GM13977 (cell line): ENCODE data around the gene ZNF23.

Experiments
- DNase-seq: peaks from one replicate; pipeline ENCODE4 v3.0.0; 2012; ENCODE audit warnings: low spot score
- in situ Hi-C: fragments of 300-500 bp; cut with MboI; formaldehyde crosslinking; loops from one replicate; pipeline ENCODE4 v1.12.0; 2022; ENCODE audit warnings: low sequenced_read_pairs, low pct_unique_long_range_greater_than_20kb, mixed read lengths, inconsistent platforms; ENCODE audit not compliant: unreplicated experiment
- TF ChIP-seq, protein P1 (sequence below): IDR thresholded peaks from 2 replicates; pipeline ENCODE4 v1.5.1; 2012; ENCODE audit warnings: mild to moderate bottlenecking, control low read depth; ENCODE audit not compliant: insufficient read depth; ENCODE audit errors: extremely low read depth, missing control alignments

ZNF23 gene

DNA sequence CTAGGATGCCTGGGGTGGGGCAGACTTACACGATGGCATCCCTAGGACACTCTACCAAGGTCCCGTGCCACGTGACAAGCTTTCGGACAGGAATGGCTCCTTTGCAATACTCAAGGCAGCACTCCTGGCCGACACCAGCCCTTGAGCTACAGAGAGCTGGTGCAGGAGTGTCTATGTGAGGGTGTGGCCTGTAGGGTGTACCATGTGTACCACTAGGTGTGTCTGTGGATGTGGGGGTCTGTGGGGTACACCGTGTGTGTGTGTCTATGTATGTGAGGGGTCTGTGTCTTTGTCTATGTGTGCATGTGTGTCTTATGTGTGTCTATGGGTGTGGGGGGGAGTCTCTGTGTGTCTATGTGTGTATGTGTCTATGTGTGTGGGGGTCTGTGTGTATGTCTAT, 18.3 kb downstream of the ZNF23 start:
- DNase-seq, result no peak
- TF ChIP-seq, protein P1, sequence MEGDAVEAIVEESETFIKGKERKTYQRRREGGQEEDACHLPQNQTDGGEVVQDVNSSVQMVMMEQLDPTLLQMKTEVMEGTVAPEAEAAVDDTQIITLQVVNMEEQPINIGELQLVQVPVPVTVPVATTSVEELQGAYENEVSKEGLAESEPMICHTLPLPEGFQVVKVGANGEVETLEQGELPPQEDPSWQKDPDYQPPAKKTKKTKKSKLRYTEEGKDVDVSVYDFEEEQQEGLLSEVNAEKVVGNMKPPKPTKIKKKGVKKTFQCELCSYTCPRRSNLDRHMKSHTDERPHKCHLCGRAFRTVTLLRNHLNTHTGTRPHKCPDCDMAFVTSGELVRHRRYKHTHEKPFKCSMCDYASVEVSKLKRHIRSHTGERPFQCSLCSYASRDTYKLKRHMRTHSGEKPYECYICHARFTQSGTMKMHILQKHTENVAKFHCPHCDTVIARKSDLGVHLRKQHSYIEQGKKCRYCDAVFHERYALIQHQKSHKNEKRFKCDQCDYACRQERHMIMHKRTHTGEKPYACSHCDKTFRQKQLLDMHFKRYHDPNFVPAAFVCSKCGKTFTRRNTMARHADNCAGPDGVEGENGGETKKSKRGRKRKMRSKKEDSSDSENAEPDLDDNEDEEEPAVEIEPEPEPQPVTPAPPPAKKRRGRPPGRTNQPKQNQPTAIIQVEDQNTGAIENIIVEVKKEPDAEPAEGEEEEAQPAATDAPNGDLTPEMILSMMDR, result no peak
- in situ Hi-C loops, result no loop called here

DNA sequence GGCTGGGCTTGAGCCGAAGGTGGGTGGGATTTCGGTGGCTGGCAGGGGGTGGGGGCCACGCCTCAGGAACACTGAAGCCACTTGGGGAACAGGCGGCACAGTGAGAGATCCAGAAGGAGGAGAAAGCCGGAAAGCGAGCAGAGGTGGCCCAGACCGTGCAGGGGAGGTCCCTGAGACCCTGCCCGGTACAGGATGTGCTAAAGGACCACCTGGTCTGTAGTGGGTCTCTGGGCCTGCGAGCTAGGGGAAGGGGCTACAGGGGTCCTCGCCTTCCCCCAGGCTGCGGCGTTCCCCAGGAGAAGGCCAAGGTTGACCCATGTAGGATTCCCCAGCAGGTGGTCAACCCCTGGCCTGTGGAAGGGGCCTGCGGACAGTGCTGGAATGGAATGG, 20.0 kb downstream of the ZNF23 start, which contains the start of gene TLE7:
TLE7 (minus strand) TSS at position 4 of the 390 bp plus-strand sequence. CDS start 8,730 bp downstream, outside the sequence.
- in situ Hi-C loops, result no loop called here
- TF ChIP-seq, protein P1, result no peak
- peak; percentile 24 for DNase-seq

DNA sequence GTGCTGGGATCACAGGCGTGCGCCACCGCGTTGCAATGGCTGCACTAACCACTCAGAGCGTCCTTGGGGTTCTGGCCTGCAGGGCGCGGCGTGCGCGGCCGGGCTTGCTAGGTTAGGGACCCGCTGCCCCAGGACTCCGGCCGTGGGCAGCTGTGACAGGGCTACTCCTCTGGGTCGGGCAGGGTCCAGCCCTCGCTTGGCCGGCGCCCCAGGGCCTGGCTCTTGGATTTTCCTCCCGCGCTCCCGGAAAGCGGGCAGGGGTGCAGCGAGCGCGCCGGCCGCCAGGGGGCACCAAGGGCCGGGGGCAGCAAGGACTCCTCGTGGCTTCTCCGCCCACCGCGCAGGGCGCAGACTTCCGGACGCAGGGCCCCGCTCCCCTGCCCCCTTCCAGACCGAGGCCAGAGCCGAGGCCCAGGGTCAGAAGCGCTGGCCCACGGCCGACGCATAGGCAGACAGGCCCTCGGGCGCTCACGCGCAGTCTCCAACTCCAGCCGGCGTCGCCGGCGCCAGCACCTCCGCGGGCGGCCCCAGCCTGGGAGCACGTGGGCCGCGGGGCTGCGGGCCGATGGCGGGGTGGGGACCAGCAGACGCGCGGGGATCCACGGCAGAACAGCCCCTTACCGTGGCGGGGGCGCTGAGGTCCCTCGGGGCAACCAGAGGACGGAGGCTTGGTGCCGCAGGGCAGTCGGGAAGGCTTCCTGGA, 20.5 kb downstream of the ZNF23 start:
- in situ Hi-C loops, result no loop called here
- DNase-seq, result peak; percentile 46
- TF ChIP-seq, protein P1, result peak; percentile 53

DNA sequence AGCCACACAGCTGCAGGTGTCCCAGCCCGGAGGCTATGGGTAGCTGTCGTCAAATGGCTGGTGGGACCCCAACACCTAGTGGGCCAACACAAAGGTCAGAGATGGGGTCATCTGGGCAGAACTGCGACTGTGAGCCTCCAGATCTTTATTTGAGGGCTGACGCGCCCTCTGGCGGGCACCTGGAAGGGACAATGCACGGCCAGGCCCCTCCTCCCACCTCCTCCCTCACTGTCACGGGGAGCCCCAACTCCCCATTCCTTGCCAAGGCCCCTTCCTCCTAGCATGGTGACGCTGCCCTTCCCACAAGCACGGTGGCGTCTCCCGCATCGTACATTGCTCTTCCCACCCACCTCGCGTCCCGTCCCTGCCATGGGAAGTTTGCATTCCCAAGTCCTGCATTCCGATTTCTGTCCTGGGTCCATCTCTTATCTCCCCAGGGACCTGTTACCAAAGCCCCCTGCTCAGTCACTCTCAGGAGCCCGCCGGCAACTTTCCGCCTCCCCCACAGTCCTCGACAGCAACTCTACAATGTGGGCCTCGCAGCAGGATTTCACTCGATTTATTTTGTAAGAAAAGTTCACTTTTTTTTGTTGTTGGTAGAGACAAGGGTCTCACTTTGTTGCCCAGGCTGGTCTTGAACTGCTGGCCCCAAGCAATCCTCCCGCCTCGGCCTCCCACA, 21.2 kb downstream of the ZNF23 start:
- peak; percentile 51 for DNase-seq
- in situ Hi-C loops, result no loop called here
- TF ChIP-seq, protein P1, result peak; percentile 56

DNA sequence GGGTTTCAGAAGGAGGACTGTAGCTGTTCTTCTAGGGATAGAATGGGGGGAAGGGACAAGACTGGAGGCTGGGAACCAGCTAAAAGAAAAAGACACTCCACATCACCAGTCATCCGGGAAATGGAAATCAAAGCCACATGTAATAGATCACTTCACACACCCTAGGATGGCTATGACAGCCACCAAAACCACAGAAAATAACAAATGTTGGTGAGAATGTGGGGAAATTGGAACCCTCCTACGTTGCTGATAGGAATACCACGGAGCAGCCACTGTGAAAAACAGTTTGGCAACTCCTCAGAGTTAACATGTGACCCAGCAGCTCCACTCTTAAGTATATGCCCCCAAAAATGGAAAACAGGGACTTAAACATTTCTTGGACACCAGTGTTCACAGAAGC, 22.5 kb downstream of the ZNF23 start:
- TF ChIP-seq, protein P1, result no peak
- in situ Hi-C loops, result no loop called here
- DNase-seq, result no peak

DNA sequence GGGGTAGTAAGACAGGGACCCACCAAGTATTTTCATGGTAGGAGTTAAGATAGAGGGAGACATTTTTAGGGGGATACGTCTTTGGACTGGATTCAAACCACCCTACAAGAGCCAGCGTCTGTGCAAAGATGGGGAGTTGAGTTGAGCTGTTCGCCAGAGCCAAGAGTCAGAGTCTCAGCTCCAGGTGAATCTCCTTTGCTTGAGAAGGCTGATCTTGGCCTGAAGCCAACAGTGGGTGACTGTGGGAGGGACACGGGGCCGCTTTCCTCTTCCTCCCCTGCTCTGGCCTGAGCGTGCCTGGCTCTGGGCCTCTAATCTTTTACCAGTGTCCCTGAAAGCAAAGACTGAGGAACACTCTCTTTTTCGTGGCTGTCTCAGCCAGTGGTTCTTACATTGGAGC, 25.6 kb downstream of the ZNF23 start:
- in situ Hi-C loops, result no loop called here
- DNase-seq, result no peak
- TF ChIP-seq, protein P1, result no peak
